ENCODE data around the gene BCAT1.
"Not testable (repeated sequence)": the region's sequence is repeated elsewhere in the genome, so short reads cannot be mapped to it uniquely, and the experiment has no call there.

Gene BCAT1

DNA sequence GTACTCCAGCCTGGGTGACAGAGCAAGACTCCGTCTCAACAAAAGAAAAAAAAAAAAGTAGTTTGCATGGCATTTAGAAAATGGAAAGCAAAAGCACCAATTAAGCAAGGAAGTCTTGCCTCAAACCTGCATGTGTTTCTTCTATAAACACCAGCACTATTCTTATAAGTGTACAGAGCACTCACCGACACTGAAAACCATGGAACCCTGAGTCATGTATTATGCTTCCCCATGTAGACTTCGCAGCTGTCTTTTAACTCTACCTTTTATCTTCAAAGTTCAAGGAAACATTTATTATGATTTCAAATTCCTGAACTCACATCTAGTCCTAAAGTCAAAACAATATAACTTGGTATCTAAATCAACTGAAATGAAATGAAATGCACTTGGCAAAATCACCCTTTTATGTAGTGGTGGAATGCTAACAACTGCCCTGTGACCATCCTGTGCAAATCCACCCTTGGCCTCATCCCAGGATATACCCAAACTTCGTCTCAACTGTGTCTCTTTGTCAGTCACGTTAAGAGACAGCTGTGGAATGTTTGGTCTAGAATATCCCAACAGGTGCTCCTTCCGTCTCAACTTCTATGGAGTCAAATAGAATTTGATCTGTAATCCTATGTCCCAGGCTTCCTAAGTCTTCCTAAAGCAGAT lies 4.8 kb downstream of the BCAT1 start:
- no peak for TF ChIP-seq EZH2 (IDR thresholded peaks at IDR 0.05; ENCODE audit: borderline replicate concordance, low read depth, low read length, severe bottlenecking)
- TF ChIP-seq, protein P1, sequence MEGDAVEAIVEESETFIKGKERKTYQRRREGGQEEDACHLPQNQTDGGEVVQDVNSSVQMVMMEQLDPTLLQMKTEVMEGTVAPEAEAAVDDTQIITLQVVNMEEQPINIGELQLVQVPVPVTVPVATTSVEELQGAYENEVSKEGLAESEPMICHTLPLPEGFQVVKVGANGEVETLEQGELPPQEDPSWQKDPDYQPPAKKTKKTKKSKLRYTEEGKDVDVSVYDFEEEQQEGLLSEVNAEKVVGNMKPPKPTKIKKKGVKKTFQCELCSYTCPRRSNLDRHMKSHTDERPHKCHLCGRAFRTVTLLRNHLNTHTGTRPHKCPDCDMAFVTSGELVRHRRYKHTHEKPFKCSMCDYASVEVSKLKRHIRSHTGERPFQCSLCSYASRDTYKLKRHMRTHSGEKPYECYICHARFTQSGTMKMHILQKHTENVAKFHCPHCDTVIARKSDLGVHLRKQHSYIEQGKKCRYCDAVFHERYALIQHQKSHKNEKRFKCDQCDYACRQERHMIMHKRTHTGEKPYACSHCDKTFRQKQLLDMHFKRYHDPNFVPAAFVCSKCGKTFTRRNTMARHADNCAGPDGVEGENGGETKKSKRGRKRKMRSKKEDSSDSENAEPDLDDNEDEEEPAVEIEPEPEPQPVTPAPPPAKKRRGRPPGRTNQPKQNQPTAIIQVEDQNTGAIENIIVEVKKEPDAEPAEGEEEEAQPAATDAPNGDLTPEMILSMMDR (IDR thresholded peaks at IDR 0.05; ENCODE audit: borderline replicate concordance, extremely low read depth, low read length, poor library complexity, severe bottlenecking) = no peak
- ATAC-seq (ENCODE audit: insufficient read depth, low read depth) = no peak
- Histone ChIP-seq H3K4me3 (ENCODE audit: low read depth in 1 of 2, low read length in 2 of 2) (no peak overlapping the region), H3K9ac (ENCODE audit: low read depth, low read length) (no peak overlapping the region), H2AFZ (ENCODE audit: low read depth, low read length) (no peak overlapping the region), H3K27me3 (ENCODE audit: insufficient read depth, low read length, poor library complexity) (no peaks in the 10 kb centered on the region), H3K4me1 (ENCODE audit: insufficient read depth, low read length) (peaks cover 38% of the 10 kb centered on the region), H3K4me2 (ENCODE audit: insufficient read depth, low read length) (no peak overlapping the region; the same call in 1 of the 2 replicates), H4K20me1 (ENCODE audit: insufficient read depth, low read length) (peaks cover 9% of the 10 kb centered on the region; the same call in 1 of the 2 replicates), H3K27ac (ENCODE audit: low read length) (no peak overlapping the region), H3K9me3 (ENCODE audit: insufficient read depth, low read length, severe bottlenecking) (no peaks in the 10 kb centered on the region), H3K36me3 (ENCODE audit: insufficient read depth, low read length) (peaks cover 26% of the 10 kb centered on the region), H3K79me2 (ENCODE audit: insufficient read depth, low read length) (peaks cover 95% of the 10 kb centered on the region)
- no peak for DNase-seq

DNA sequence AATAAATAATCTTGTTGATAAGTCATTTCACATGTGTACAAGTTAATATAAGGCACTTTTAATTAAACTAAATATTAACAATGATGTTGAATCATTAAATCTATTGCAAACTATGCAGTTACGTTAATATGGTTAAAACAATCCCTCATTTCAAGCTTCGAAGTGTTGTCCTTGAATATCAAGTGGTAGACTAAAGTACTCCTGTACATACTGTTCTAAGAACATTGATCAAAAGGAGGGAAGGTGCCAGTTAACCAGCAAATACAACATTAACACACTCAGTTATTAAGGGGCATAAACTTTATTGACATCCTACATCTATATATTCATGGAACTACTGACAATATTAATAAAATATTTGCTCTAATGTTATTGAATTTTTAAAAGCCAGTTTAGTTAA lies 8.7 kb downstream of the BCAT1 start:
- peaks cover 22% of the 10 kb centered on the region; the same call in 1 of the 2 replicates for H3K36me3 ChIP-seq (ENCODE audit: insufficient read depth, low read length)
- TF ChIP-seq, protein P1 (IDR thresholded peaks at IDR 0.05; ENCODE audit: borderline replicate concordance, extremely low read depth, low read length, poor library complexity, severe bottlenecking) = no peak
- TF ChIP-seq EZH2 (IDR thresholded peaks at IDR 0.05; ENCODE audit: borderline replicate concordance, low read depth, low read length, severe bottlenecking) = no peak
- ATAC-seq (ENCODE audit: insufficient read depth, low read depth) = no peak
- no peak overlapping the region for H3K4me3 ChIP-seq (ENCODE audit: low read depth in 1 of 2, low read length in 2 of 2)
- H3K79me2 ChIP-seq (ENCODE audit: insufficient read depth, low read length) = peaks cover 96% of the 10 kb centered on the region
- peaks cover 29% of the 10 kb centered on the region; the same call in 1 of the 2 replicates for H4K20me1 ChIP-seq (ENCODE audit: insufficient read depth, low read length)
- H3K9ac ChIP-seq (ENCODE audit: low read depth, low read length) = no peak overlapping the region
- H3K4me1 ChIP-seq (ENCODE audit: insufficient read depth, low read length) = peaks cover 6% of the 10 kb centered on the region
- H3K27me3 ChIP-seq (ENCODE audit: insufficient read depth, low read length, poor library complexity) = no peaks in the 10 kb centered on the region
- DNase-seq = no peak
- no peak overlapping the region for H2AFZ ChIP-seq (ENCODE audit: low read depth, low read length)
- H3K9me3 ChIP-seq (ENCODE audit: insufficient read depth, low read length, severe bottlenecking) = no peaks in the 10 kb centered on the region
- no peak overlapping the region for H3K4me2 ChIP-seq (ENCODE audit: insufficient read depth, low read length)
- H3K27ac ChIP-seq (ENCODE audit: low read length) = no peak overlapping the region

- not testable (repeated sequence) for ATAC-seq (ENCODE audit: insufficient read depth, low read depth); H3K27me3 ChIP-seq (ENCODE audit: insufficient read depth, low read length, poor library complexity); H3K27ac ChIP-seq (ENCODE audit: low read length); H3K9me3 ChIP-seq (ENCODE audit: insufficient read depth, low read length, severe bottlenecking); H3K9ac ChIP-seq (ENCODE audit: low read depth, low read length); DNase-seq; H3K4me1 ChIP-seq (ENCODE audit: insufficient read depth, low read length); H3K4me2 ChIP-seq (ENCODE audit: insufficient read depth, low read length); H2AFZ ChIP-seq (ENCODE audit: low read depth, low read length); H3K4me3 ChIP-seq (ENCODE audit: low read depth in 1 of 2, low read length in 2 of 2)
- Histone ChIP-seq H4K20me1 (ENCODE audit: insufficient read depth, low read length) (peaks cover 33% of the 10 kb centered on the region; the same call in 1 of the 2 replicates), H3K79me2 (ENCODE audit: insufficient read depth, low read length) (peaks cover 96% of the 10 kb centered on the region), H3K36me3 (ENCODE audit: insufficient read depth, low read length) (peaks cover 16% of the 10 kb centered on the region; the same call in 1 of the 2 replicates)
Measured at GRCh38 chr12:24939551-24939950, 9.3 kb downstream of the BCAT1 start.

GRCh38 chr12:24938341-24938740 lies 10.6 kb downstream of the BCAT1 start:
- peaks cover 3% of the 10 kb centered on the region for H3K4me1 ChIP-seq (ENCODE audit: insufficient read depth, low read length)
- H3K9me3 ChIP-seq (ENCODE audit: insufficient read depth, low read length, severe bottlenecking) = no peaks in the 10 kb centered on the region
- ATAC-seq (ENCODE audit: insufficient read depth, low read depth) = no peak
- peaks cover 98% of the 10 kb centered on the region for H3K79me2 ChIP-seq (ENCODE audit: insufficient read depth, low read length)
- no peak overlapping the region for H3K9ac ChIP-seq (ENCODE audit: low read depth, low read length)
- no peak for DNase-seq
- H2AFZ ChIP-seq (ENCODE audit: low read depth, low read length) = no peak overlapping the region
- H3K27ac ChIP-seq (ENCODE audit: low read length) = no peak overlapping the region
- TF ChIP-seq EZH2 (IDR thresholded peaks at IDR 0.05; ENCODE audit: borderline replicate concordance, low read depth, low read length, severe bottlenecking) = no peak
- no peaks in the 10 kb centered on the region for H3K27me3 ChIP-seq (ENCODE audit: insufficient read depth, low read length, poor library complexity)
- H3K36me3 ChIP-seq (ENCODE audit: insufficient read depth, low read length) = peaks cover 9% of the 10 kb centered on the region; the same call in 1 of the 2 replicates
- H3K4me2 ChIP-seq (ENCODE audit: insufficient read depth, low read length) = no peak overlapping the region
- H3K4me3 ChIP-seq (ENCODE audit: low read depth in 1 of 2, low read length in 2 of 2) = no peak overlapping the region
- peaks cover 38% of the 10 kb centered on the region; the same call in 1 of the 2 replicates for H4K20me1 ChIP-seq (ENCODE audit: insufficient read depth, low read length)

All from DND-41 (cell line).